Upper lobe of right lung (tissue), 1 donor: ENCODE data around the gene RPL19. TPM values are rescaled to one million over a fixed set of nuclear protein-coding genes. Genes with fewer than 3 reads are reported as not detected.

Source experiments
- ATAC-seq: fragments of 200-7000 bp; cut with Tn5 transposase; one replicate; pipeline ENCODE4 v1.9.1; 2020; ENCODE audit warnings: mild to moderate bottlenecking, moderate library complexity
- DNase-seq: peaks from one replicate; pipeline ENCODE4 v3.0.0-alpha.2; 2020
- H3K27ac ChIP-seq: fragments of 200-600 bp; one replicate; pipeline ENCODE4 v1.8.0; 2022
- H3K27me3 ChIP-seq: fragments of 200-600 bp; one replicate; pipeline ENCODE4 v1.8.0; 2022; ENCODE audit warnings: mild to moderate bottlenecking
- H3K36me3 ChIP-seq: fragments of 200-600 bp; one replicate; pipeline ENCODE4 v1.8.0; 2022
- H3K4me1 ChIP-seq: fragments of 200-600 bp; one replicate; pipeline ENCODE4 v1.8.0; 2022
- H3K4me3 ChIP-seq: fragments of 200-600 bp; one replicate; pipeline ENCODE4 v1.8.0; 2022; ENCODE audit warnings: mild to moderate bottlenecking
- H3K9me3 ChIP-seq: fragments of 200-600 bp; one replicate; pipeline ENCODE4 v1.8.0; 2022
- CTCF ChIP-seq: fragments of 200-600 bp; IDR thresholded peaks from one replicate; pipeline ENCODE4 v1.8.0; 2022; ENCODE audit warnings: antibody characterized with exemption
- intact Hi-C: fragments of 100-400 bp; cut with DNase I; formaldehyde crosslinking; loops from one replicate; pipeline ENCODE4 v1.11.0; 2022
- total RNA-seq: library from RNA; stranded (reverse); fragmentation: NEBNext Ultra II Directional; extraction: Animal tissue kit (Norgen Biotek cat#: 25700); gene quantifications from one replicate; pipeline ENCODE4 v1.2.1, GENCODE V29; 2021
- donor health status: DM: no; HTN: yes; CAD: no; lungs with severe emphysema.

Gene RPL19
- total RNA-seq, 1 donor from 2014 or later = 1,449 TPM

- ATAC-seq = no peak
- Histone ChIP-seq H3K9me3 (no peaks in the 10 kb centered on the region), H3K36me3 (no peaks in the 10 kb centered on the region), H3K4me3 (no peak overlapping the region), H3K4me1 (peaks cover 7% of the 10 kb centered on the region), H3K27ac (no peak overlapping the region), H3K27me3 (no peaks in the 10 kb centered on the region)
- intact Hi-C loops = no loop called here
- no peak for DNase-seq
- TF ChIP-seq CTCF = no peak
These were observed 30.6 kb upstream of the RPL19 start for GRCh38 chr17:39169518-39169917.

DNA sequence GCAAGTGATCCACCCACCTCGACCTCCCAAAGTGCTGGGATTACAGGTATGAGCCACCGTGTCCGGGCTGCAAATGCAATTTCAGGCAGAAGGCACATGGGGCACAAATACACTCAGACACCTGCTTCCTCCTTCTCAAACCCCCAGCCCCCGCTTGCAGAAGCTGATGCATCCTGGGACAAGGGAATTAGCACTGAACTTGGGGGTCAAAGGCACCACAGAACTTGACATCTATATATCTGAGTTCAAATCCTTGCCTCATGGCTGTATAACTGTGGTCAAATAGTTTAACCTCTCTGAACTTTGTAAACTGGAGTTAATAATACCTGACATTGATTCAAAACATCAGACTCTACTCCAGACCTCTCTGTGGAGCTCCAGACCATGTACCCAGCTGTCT is 30.0 kb upstream of the RPL19 start:
- DNase-seq = no peak
- no peak for ATAC-seq
- intact Hi-C loops = no loop called here

GRCh38 chr17:39170558-39170957 is 29.5 kb upstream of the RPL19 start:
- DNase-seq = no peak
- Histone ChIP-seq H3K4me1 (peaks cover under 1% of the 10 kb centered on the region), H3K27ac (no peak overlapping the region), H3K36me3 (peaks cover 4% of the 10 kb centered on the region), H3K9me3 (no peaks in the 10 kb centered on the region), H3K27me3 (no peaks in the 10 kb centered on the region), H3K4me3 (no peak overlapping the region)
- intact Hi-C loops = no loop called here
- ATAC-seq = no peak
- no peak for TF ChIP-seq CTCF

More for the DNA sequence above, 30.0 kb upstream of the RPL19 start:
- Histone ChIP-seq H3K27me3 (no peaks in the 10 kb centered on the region), H3K27ac (no peak overlapping the region), H3K4me1 (peaks cover 5% of the 10 kb centered on the region), H3K9me3 (no peaks in the 10 kb centered on the region), H3K36me3 (no peaks in the 10 kb centered on the region), H3K4me3 (no peak overlapping the region)
- no peak for TF ChIP-seq CTCF

GRCh38 chr17:39171933-39172332 is 28.1 kb upstream of the RPL19 start:
- ATAC-seq (no peak), DNase-seq (no peak)
- no peak overlapping the region for H3K4me3 ChIP-seq
- intact Hi-C loops = no loop called here
- no peaks in the 10 kb centered on the region for H3K4me1 ChIP-seq
- no peaks in the 10 kb centered on the region for H3K27me3 ChIP-seq
- peaks cover 12% of the 10 kb centered on the region for H3K36me3 ChIP-seq
- no peak for TF ChIP-seq CTCF
- H3K27ac ChIP-seq = no peak overlapping the region
- no peaks in the 10 kb centered on the region for H3K9me3 ChIP-seq

- no peak for ATAC-seq
- intact Hi-C loops = no loop called here
- no peaks in the 10 kb centered on the region for H3K4me1 ChIP-seq
- peaks cover 18% of the 10 kb centered on the region for H3K36me3 ChIP-seq
- no peaks in the 10 kb centered on the region for H3K9me3 ChIP-seq
- no peak for DNase-seq
- H3K27ac ChIP-seq = no peak overlapping the region
- H3K27me3 ChIP-seq = no peaks in the 10 kb centered on the region
- TF ChIP-seq CTCF = no peak
- no peak overlapping the region for H3K4me3 ChIP-seq
These were observed 27.0 kb upstream of the RPL19 start for GRCh38 chr17:39173080-39173479.

DNA sequence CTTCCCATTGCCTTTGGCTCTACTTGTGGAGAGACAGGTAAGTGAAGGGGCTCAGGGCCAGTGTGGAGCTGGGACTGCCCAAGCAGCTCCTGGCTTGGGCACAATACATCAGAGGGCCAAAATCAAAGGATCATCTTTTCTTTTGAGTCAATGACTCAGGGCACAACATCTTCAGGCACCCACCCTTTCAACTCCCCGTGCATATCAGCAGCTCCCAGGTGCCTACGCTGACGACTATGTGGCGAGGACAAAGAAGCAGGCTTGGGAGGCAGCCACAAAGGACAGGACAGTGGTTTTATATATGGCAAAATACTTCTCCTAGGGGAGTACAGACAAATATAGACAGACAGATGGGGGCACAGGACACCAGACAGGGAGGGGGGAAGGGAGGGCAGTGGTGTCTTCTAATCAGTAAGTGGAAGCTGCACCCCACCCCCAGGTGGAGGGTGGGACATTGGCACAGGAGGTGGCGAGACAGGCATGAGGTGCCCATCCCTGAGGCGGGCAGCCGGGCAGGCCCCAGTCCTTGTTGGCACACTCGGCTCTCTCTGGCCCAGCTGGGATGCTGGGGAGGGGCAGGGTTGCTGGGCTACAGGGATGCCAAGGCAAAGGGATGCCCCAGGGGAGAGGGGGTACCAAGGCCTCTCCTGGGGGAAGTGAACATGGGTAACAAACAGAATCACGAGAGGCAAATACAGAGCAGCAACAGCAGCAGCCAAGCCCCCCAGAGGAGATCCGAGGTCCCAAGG is 26.4 kb upstream of the RPL19 start:
- DNase-seq = no peak

More for the DNA sequence above, 26.4 kb upstream of the RPL19 start:
- H3K4me1 ChIP-seq = no peaks in the 10 kb centered on the region
- peaks cover 18% of the 10 kb centered on the region for H3K36me3 ChIP-seq
- H3K9me3 ChIP-seq = no peaks in the 10 kb centered on the region
- H3K4me3 ChIP-seq = no peak overlapping the region
- H3K27ac ChIP-seq = no peak overlapping the region
- H3K27me3 ChIP-seq = no peaks in the 10 kb centered on the region
- no peak for ATAC-seq
- TF ChIP-seq CTCF = no peak
- intact Hi-C loops = no loop called here
